Measurements from ENCODE around the gene CCDC172.

DNA sequence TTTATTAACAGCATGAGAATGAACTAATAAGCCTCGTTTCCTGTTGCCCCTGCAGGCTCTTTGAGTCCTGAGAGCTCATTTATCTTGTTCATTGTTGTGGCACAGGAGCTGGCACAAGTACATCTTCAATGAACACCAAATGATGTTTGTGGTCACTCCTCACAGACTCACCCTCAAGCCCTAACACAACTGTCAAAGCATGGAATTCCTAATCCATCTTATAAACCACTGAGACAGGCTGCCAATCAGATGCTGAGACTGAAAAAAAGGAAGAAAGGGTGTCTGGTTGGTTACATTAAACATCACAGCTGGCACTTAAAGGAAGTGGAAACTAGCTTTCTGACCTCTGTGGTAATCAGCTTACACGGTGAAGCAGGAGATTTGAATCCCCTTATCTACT lies 7.7 kb upstream of the CCDC172 start:
- TF ChIP-seq, protein P1, sequence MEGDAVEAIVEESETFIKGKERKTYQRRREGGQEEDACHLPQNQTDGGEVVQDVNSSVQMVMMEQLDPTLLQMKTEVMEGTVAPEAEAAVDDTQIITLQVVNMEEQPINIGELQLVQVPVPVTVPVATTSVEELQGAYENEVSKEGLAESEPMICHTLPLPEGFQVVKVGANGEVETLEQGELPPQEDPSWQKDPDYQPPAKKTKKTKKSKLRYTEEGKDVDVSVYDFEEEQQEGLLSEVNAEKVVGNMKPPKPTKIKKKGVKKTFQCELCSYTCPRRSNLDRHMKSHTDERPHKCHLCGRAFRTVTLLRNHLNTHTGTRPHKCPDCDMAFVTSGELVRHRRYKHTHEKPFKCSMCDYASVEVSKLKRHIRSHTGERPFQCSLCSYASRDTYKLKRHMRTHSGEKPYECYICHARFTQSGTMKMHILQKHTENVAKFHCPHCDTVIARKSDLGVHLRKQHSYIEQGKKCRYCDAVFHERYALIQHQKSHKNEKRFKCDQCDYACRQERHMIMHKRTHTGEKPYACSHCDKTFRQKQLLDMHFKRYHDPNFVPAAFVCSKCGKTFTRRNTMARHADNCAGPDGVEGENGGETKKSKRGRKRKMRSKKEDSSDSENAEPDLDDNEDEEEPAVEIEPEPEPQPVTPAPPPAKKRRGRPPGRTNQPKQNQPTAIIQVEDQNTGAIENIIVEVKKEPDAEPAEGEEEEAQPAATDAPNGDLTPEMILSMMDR (conservative IDR thresholded peaks at IDR 0.05; ENCODE audit: low read length), result no peak
- TF ChIP-seq EZH2phosphoT487 (IDR thresholded peaks at IDR 0.05; ENCODE audit: borderline replicate concordance), result no peak
